H1 (cell line): ENCODE results near the gene CCBE1. TPM values are rescaled to one million over a fixed set of nuclear protein-coding genes. Genes with fewer than 3 reads are reported as not detected.

Source experiments
- EGR1 ChIP-seq: IDR thresholded peaks from 2 replicates; pipeline ENCODE4 v1.6.1; 2011; ENCODE audit warnings: low read depth, low read length, borderline replicate concordance
- polyA plus RNA-seq, 7 experiments: library from polyadenylated mRNA; depleted of rRNA in 3 of 7; stranded (reverse) in 5 of 7; unstranded in 2 of 7; fragments of >200 nt in 5 of 7; fragments of 200-250 nt in 2 of 7; gene quantifications; 1 replicate in 5 of 7; 2 replicates in 1 of 7; 4 replicates in 1 of 7; pipeline versions ENCODE4 v1.2.1 to v1.2.3, GENCODE V29; 2011 to 2013; ENCODE audit warnings: missing spikeins in 2 of 7, mixed read lengths in 2 of 7
- total RNA-seq: library from RNA; stranded (reverse); fragmentation: NEBNext Ultra II Directional; extraction: Animal tissue kit (Norgen Biotek cat#: 25700); gene quantifications from 2 replicates; pipeline ENCODE4 v1.2.1, GENCODE V29; 2021

Gene CCBE1
- total and polyA plus RNA-seq, 2 of the 8 experiments (the other 6 are each of a cell fraction or from before 2014, with no cell fraction given), result 2.1 to 2.6 TPM

DNA sequence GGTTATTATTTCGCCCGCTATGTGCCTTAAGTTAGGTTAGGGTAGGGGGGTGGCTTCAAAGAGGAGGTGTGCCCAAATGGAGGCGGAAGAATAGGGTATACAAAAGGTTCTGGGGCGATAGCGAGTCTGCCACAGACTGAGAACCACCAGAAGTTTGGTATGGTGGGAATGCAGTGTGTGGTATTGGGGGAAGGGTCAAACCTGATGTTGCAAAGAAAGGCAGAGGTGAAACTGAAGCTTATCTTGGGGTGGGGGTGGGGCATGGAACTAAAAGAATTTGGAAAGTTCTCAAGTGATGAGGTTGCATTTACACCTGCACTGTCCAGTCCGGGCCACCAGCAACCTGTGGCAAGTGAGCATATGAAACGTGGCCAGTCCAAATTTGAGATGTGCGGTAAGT lies 11.8 kb upstream of the CCBE1 start (continued):
- no peak for TF ChIP-seq EGR1
